Suprapubic skin (tissue), 2 donors: ENCODE measurements around the gene SLC9A6.

ENCODE experiments used
- EP300 ChIP-seq: sonication (generic); formaldehyde crosslinking; IDR thresholded peaks from one replicate; pipeline ENCODE4 v1.6.1; 2017; ENCODE audit warnings: antibody characterized with exemption
- POLR2A ChIP-seq, 2 donors: fragments of 450-650 bp; IDR thresholded peaks; one replicate each; pipeline ENCODE4 v1.6.1; 2017; ENCODE audit warnings: antibody characterized with exemption in 2 of 2, mild to moderate bottlenecking in 2 of 2, moderate library complexity in 2 of 2

DNA sequence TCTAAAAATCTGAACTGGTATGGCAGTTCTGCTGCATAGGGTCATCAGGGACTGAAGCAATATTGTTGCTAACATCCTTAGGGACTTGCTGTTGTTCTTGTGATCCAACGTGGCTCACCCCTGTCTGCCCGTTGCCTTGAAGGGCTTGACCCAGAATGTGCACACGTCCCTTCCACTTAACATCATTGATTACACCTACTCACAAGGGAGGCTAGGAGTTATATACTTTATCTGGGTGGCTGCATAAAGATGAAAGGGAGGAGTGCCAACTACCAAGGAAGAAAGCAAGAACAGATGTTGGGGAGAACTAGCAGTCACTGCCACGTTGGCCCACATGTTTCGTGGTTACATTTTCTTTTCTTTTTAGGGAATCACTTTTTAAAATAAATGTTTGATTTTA is 34.0 kb downstream of the SLC9A6 start:
- no peak for TF ChIP-seq EP300
- TF ChIP-seq POLR2A (IDR thresholded peaks at IDR 0.05), result no peak
